Smooth muscle cell of the brain vasculature (primary cell): ENCODE measurements around the gene ENTPD6.

Experiments
- DNase-seq: peaks from one replicate; pipeline ENCODE4 v3.0.0-alpha.2; 2012; ENCODE audit warnings: low read depth, low spot score

ENTPD6 gene

DNA sequence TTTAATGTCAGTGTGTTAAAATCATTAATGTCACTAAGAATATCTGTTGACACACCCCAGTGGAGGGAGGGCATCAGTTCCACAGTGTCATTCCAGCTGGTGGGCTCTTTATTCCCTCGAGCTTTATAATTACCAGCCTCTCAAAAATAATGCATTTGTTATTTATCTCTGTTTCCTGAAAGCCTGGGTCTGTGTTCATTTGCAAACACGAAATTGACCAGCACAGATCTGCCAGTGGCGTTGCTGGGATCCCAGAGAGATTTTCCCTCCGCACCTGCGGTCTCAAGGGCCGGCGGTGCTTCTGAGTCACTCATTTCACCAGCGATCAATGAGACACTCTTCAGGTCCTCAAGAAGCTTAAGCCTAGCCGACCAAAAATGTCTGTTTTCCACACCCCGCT, 46.7 kb downstream of the ENTPD6 start:
- DNase-seq: no peak

DNA sequence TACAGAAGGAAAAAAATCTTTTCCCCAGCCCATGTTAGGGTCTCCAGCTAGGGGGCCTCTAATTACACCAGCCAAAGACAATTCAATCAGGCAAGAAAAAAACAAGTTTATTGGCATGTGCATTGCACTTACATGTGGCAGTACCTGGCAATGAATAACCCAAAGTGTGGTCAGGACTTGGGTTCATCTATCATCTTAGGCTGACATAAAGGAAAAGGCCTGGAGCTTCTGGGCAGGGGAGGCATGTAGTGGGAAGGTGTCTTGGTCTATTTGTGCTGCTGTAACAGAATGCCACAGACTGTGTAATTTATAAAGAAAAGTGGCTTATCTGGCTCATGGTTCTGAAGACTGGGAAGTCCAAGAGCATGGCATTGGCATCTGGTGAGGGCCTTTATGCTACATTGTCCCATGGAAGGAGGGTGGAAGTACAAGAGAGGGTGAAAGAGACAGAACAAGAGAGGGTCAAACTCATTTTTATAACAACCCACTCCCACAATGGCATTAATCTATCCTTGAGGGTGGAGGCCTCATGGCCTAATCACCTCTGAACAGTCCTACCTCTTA, 48.0 kb downstream of the ENTPD6 start:
- no peak for DNase-seq

DNA sequence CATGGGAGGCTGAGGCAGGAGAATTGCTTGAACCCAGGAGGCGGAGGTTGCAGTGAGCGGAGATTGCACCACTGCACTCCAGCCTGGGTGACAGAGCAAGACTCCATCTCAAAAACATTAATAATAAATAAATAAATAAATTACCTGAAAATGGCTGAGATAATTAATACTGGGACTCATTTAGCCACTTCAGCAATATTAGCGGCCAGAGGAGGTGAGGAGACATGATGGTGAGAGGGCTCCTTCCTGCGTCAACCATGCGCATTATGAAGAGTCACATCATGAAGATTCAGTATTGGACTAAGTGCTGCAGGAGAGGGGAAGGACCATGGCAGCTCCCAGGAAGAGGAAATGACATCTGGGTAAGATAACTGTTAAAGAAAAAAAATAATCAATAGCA, 49.5 kb downstream of the ENTPD6 start:
- no peak for DNase-seq

DNA sequence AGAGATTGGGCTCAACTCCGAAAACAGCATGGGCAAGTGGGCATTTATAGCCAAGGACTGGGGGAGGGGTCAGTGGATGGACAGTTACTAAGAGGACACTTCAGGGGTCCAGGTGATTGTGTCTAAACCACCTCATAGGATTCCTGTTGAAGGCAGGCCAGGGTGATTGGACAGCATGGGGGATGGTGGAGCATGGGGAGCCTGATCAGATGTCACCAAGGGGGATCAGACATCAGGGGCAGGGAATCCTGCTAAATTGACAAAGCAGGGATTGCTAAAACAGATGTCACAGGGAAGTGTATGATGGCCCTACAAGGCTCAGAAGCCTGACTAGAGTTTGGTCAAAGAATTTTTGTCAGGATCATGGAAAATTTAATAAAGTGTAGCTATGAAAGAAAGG, 49.9 kb downstream of the ENTPD6 start:
- DNase-seq: no peak

DNA sequence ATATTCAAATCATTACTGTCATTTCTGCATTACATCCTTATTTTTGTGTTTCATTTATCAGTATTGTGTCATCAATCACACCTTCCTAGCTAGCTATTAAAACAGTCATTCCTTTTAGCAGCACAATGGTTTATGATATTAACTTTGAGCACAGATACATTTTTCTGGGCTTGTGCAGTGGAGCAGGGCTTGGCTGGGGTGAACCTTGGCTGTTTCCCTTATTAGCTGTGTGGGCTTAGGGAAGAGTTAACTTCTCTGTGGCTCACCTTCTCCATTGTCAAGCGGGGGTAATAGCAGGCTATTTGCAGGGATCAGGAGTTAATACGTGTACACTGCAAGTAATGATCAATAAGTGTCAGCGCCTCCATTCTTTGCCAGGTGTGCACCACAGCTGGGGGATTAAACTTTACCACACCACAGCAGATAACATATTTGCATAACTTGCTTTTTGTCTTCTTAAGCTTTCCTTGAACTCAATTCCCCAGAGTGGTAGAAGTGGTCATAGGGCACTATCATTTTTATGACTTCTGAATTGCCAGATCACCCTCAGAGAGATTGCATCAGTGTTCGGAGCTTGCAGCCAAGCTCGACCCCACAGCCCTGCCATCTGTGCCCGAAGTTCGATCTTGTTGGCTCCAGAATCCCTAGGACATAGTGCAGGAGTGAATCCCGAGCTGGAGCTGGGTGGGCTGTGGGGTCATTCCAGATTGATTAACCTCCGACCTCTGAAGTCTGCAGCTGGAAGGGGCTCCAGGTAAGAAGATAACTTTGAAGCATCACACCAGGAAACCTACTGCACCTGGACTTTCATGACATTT, 50.9 kb downstream of the ENTPD6 start:
- DNase-seq: no peak

DNA sequence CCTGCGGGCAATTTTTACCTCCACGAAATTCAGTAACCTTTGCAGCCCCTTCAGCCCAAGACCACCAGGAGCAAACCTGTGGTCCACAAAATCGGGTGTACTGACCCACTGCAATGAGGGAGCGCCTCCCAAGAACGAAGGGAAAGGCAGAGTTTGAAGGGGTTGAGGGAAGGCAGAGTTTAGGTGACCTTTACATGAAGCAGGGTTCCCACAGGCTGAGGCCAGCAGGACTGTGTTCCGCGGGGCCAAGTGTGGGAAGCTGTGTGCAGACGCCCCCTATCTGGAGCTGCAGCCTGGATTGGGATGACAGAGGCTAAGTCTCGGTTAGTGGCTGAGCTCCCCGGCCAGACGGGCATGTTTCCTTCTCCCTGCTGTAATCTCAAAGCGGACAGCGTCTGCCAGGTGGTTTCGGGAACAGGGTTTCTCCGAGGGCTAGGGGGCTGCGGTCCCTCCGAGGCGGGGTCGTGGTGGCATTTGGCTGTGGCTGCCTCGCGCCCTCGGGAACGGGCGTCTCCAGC, 51.5 kb downstream of the ENTPD6 start:
- no peak for DNase-seq

DNA sequence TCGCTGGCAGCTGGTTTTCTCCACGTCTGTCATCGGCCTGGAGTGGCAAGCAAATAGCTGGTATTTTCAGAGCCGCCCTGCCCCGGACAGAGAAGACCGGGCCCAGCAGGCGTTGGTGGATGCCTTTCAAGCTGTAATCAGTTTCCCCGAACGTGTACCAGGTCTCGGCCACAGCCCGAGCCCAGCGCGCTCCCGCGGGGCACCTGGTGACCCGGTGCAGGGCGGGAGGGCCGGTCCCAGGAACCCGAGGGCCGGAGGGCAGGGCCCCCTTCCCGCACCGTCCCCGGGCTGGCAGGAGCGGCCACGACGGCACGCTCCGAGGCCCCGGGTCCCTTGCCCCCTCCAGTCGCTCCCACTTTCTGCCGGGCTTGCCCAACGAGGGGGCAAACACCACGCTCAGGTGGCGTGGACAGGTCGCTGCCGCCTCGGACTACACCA, 52.0 kb downstream of the ENTPD6 start:
- DNase-seq: no peak

DNA sequence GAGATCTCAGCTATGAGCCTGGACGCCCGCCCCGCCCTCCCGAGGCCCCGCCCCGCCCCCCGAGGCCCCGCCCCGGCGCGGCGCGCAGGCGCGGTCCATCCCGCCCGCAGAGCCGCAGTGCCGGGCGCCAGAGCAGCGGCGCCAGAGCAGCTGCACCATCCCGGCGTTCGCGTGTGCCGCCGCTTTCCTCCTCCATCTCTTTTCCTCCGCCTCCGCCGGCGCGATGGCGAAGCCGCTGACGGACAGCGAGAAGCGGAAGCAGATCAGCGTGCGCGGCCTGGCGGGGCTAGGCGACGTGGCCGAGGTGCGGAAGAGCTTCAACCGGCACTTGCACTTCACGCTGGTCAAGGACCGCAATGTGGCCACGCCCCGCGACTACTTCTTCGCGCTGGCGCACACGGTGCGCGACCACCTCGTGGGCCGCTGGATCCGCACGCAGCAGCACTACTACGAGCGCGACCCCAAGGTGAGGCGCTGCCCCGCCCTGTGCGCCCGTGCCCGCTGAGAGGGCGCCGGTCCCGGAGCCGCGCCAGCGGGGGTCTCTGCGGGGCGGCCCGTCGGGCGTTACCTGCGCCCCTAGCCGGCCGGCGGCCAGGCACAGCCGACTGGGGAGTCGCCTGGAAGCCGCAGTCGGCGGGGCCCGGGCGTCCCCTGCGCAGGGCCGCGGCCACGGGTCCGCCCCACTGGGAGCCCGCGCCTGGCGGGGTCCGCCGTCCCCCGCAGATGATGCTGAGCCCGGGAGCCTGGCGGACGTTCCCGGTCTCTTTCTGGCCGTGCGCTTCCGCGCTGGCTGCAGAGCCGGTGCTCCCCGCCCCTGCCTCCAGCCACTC, 52.7 kb downstream of the ENTPD6 start, which contains the start of gene PYGB:
Gene PYGB, plus strand, starts transcription at position 130 of the 830 bp plus-strand sequence. Its CDS starts 94 bp downstream, at position 224.
- DNase-seq: no peak

DNA sequence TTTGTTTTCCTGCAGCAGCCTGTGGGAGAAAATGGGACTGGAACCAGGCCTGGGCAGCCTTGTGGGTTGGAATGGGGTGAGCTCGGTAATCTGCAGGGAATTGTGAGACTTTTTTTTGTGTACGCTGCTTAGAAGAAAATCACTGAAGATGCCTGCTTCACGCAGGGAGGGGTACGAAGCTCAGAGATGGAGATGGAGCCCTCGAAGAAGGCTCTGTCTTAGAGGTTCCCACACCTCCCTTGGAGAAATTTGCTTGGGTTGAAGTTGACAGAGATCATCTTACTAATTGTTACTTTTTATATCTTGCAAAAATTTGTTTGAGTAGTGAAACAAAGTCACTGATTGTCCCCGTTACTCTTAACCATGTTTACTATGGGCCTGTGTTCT, 53.3 kb downstream of the ENTPD6 start:
- no peak for DNase-seq

DNA sequence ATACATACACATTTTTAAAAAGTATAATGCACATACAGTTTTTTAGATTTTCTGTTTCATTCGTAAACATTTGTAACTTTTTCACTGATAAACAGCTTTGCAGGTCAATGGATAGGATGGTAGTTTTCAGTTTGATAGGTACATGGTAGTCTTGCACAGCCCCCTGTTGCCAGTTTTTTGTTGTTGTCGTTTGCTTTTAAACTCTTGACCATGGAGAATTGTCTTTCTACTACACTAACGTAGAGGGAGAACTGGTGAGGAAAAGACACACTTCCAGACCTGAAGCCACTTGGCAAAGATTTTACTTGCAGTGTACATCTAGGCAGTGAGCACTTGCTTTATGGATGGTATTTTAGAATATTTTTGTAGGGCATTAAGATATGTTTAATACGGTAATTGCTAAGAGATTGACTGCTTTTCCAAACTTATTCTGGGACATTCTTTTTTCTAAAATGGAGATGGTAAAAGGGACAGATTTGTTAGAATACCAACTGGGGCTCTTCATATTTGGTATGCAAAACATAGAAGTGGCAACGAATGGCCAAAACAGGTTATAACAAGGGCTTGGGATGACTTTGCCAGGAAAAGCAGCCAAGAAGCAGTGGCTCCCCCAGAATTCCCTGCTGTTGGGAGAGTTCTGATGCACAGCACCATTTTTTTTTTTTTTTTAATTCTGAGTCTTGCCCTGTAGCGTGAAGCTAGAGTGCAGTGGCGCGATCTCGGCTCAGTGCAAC, 53.9 kb downstream of the ENTPD6 start:
- DNase-seq: no peak

DNA sequence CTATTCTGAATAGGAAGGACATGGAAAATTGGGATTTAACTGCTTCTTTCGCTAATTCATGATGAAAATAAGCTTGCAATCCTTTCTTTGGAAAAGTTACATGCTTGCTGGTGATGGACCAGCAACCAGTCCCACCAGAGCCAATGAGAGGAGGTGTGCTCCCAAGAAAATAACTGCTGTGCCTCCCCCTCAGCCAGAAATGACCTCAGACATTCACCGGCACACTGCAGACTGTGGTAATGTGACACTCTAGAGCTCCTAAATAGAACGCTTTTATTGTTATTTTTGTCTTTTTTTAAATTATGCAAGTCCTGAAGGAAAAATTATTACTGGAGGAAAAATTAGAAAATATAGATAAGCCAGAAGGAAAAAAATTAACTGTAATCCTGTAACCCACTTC, 55.0 kb downstream of the ENTPD6 start:
- no peak for DNase-seq

DNA sequence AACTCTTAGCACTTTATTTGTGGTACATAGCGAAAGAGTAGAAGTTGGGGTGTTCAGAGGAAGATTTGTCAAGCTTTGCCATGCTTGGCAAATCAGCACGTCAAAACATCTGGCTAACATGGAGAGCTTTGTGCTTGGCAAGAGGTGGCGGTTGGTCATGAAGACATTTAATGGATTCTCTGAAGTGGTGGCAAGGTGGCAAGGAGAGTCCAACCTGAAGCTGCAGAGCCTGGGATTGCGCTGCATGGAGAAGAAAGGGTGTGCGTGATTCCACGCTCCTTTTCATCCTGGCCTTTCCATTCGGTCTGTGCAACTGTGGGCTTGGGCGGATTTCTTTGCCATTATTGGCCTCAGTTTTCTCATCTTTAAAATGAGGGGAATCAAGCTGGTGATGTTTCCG, 55.5 kb downstream of the ENTPD6 start:
- no peak for DNase-seq

DNA sequence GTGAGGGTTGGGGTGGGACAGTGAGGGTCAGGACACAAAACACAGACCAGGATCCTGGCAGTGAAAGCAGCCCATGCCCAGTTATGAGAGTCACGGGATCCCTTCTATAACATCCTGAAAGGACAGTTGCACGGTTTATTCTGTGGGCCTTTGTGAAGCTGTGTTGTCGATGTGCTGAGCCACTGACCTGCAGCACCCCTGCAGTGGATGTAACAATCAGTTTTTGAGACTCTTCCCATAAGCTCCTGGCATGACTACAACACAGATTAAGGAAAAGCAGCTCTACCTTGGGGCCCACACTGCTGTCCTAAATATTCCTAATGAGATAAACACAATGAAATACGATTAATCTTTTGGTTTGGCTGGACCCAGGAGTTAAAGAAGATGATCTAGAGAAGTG, 56.0 kb downstream of the ENTPD6 start:
- DNase-seq: no peak

DNA sequence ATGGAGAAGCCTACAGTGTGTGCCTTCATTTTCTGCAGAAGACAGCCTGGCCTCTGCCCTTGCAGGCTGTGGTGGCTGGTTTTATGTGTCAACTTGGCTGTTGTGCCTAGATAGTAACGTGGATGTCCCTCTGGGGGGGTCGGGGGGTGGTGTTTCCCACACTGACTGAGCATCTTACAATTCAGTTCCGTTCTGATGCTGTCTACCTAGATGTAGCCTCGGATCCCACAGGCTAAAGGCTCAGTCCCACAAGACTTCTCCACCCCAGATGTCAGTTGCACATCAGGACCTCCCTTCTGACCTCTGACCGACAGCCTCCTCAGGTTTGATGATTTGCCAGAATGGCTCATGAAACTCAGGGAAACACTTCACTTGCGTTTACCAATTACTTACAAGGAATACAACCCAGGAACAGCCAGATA, 56.7 kb downstream of the ENTPD6 start:
- DNase-seq: no peak

DNA sequence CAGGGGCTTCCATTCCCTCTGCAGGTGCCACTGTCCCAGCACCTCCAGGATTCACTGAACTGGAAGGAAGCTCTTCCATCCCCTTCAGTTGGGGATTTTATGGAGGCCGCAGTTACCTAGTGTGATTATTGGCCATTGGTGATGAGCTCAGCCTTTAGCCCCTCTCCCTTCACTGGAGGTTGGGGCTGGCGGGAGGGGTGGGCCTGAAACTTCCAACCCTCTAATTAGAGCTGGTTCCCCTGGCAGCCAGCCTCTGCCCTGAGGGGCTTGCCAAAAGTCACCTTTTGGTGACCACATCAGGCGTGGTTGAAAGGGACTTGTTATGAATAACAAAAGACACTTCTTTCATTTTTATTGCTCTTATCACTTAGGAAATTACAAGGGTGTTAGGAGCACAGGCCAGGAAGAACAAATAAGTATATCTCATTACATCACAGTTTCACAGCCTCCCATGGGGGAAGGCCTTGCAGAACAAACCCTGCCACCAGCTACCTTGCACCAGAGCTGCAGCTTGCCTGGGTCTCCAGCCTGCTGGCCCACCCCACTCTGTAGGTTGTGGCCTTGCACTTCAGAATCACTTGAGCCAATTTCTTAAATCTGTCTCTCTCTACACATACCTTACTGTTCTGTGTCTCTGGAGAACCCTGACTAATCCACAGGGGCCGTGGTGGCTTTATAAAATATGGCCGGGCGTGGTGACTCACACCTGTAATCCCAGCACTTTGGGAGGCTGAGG, 57.3 kb downstream of the ENTPD6 start:
- no peak for DNase-seq

DNA sequence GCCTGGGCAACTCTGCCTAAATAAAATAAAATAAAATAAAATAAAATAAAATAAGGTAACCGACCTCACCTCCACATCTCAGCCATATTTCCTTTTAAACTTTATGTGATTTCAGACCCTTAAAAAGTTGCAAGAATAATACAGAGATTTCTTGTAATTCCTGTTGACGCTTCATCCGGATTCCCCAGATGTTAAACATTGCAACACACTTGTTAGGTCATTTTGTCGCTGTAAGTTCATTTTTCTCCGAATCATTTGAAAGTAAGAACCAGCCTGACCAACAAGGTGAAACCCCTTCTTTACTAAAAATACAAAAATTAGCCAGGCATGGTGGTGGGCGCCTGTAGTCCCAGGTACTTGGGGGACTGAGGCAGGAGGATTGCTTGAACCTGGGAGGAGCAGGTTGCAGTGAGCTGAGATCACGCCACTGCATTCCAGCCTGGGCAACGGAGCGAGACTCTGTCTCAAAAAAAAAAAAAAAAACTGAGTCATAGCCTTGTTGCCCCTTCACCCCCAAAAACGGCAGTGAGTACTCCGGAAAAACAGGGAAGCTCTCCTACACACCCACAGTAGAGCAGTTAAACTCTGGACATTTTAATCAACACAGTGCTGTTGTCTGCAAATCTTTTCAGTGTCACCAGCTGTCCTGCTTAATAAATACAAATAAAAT, 58.2 kb downstream of the ENTPD6 start:
- no peak for DNase-seq

DNA sequence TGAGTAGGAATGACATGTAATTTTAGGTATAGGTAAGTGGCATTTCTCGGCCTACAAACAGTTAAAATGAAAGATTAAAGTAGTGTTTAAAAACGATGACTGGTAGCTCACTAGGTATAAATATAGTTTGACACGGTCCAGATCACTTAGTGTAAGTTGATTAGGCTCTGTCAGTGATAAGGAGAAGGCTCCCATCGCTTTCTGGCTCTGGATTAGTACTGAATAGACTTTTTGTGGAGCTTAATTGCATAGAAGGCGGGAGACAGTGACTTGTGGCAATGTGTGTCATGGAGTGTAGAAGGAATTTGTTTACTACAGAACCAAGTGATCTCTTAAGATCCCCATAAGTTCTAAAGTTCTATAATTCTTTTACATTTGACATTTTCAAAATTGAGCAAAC, 59.1 kb downstream of the ENTPD6 start:
- no peak for DNase-seq

DNA sequence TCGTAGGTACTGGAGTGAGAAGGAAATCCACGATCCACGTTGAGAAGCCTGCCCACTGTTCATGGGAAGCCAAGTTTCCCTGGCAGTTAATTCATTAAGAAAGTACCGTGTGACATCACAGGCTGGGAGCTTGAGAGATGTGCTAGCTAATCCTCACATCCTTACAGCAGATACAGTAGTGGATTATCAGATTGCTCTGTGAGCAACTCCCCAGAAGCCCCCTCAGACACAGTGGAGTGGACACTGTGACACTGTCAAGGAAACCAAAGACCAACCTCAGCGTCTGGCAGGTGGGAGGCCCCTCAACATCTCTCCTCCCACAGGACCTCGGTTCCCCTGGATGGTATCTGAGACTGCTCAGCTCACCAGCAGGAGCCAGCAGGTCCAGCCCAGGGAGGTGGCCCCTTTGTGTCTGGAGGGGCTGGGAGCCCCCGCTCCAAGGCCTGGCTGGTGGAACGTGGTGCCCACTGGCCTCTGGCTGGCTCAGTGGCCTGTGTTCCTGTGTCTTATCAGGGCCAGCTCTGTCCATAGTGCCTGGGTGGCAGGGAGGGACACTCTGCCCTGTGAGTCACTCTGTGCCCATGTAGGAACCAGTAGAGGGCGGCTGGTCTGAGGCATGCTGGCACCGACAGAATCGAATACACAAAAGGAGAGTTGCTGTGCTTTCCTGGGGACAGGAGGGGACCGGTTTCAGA, 59.6 kb downstream of the ENTPD6 start:
- no peak for DNase-seq

DNA sequence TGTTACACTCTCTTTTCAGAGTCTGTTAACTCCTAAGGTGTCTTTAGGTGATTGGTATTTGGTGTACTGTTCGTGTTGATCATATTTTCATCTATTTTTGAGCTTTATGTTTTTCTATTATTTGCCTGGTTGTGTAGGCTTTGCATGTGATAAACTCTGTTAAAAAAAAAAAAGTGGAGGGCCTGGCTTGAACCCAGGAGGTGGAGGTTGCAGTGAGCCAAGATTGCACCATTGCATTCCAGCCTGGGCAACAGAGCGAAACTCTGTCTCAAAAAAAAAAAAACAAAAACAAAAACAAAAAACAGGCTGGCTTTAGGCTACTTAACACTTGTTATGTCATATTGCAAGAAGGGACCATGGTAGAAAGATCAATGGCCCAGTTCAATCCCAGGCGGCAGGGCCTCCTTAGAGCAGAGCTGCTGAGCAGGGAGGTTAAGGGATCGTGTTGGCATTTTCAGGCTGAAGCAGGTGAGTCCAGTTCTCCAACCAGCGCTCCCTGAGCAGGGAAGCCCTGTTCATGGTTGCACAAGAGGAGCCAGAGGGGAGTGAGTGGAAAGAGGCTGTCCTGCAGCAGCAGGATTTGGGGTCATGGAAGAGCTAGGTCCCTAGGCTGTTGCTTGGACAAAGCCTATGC, 60.8 kb downstream of the ENTPD6 start:
- no peak for DNase-seq
